Measurements from ENCODE around the gene DDX49.

DNA sequence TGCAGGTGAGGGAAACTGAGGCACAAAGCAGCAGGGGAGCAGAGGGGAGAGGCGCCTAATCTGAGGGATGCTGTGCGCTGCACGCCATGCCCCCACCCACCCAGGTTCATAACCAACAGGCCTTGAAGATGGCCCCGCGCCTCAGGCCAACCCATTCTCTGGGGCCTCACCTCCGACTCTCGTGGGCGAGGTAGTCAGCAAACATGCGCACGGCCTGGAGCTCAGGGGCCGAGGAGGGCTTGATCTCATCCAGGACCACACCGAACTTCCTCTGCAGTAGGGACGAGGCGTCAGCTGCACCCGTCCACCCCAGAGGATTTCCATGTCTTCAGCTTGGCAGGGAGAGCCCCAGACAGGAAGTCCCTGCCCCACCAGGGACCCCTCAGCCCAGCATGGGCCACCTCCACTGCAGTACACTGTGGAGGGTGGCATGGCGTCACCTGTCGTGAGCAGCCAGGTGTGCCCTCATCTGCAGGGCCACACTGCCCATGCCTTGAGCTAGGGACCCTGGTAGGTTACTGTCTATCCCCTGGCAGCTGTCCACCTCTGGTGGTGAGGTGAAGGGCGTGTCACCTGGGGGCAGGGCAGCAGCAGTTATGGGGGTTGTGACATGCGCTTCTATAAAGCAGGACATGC, 8.6 kb upstream of the DDX49 start:
- TF ChIP-seq, protein P1, sequence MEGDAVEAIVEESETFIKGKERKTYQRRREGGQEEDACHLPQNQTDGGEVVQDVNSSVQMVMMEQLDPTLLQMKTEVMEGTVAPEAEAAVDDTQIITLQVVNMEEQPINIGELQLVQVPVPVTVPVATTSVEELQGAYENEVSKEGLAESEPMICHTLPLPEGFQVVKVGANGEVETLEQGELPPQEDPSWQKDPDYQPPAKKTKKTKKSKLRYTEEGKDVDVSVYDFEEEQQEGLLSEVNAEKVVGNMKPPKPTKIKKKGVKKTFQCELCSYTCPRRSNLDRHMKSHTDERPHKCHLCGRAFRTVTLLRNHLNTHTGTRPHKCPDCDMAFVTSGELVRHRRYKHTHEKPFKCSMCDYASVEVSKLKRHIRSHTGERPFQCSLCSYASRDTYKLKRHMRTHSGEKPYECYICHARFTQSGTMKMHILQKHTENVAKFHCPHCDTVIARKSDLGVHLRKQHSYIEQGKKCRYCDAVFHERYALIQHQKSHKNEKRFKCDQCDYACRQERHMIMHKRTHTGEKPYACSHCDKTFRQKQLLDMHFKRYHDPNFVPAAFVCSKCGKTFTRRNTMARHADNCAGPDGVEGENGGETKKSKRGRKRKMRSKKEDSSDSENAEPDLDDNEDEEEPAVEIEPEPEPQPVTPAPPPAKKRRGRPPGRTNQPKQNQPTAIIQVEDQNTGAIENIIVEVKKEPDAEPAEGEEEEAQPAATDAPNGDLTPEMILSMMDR (IDR thresholded peaks at IDR 0.05), result no peak
- no peak for TF ChIP-seq EP300 (IDR thresholded peaks at IDR 0.05)
- no peak for TF ChIP-seq POLR2AphosphoS5 (IDR thresholded peaks at IDR 0.05)
